ENCODE data around the gene C6orf47.

The C6orf47 gene

GRCh38 chr6:31687860-31688693, 27.5 kb upstream of the C6orf47 start:
- DNase-seq (ENCODE audit: low read depth) = no peak

GRCh38 chr6:31687321-31687720, 26.7 kb upstream of the C6orf47 start:
- no peak for DNase-seq (ENCODE audit: low read depth)

- no peak for DNase-seq (ENCODE audit: low read depth)
Measured at GRCh38 chr6:31686483-31686882, 25.9 kb upstream of the C6orf47 start.

- no peak for DNase-seq (ENCODE audit: low read depth)
Measured at GRCh38 chr6:31683591-31683990, 23.0 kb upstream of the C6orf47 start.

- DNase-seq (ENCODE audit: low read depth) = no peak
Measured at GRCh38 chr6:31681135-31681671, 20.6 kb upstream of the C6orf47 start.

- peak; percentile 49 for DNase-seq (ENCODE audit: low read depth)
Measured at GRCh38 chr6:31680226-31681134, 19.9 kb upstream of the C6orf47 start, which contains the start of gene LY6G5C. Gene LY6G5C, minus strand, starts transcription at chr6:31681067. Its CDS starts 694 bp downstream, at chr6:31680373.

GRCh38 chr6:31677955-31678354, 17.4 kb upstream of the C6orf47 start:
- no peak for DNase-seq (ENCODE audit: low read depth)

- DNase-seq (ENCODE audit: low read depth) = no peak
Measured at GRCh38 chr6:31676904-31677303, 16.3 kb upstream of the C6orf47 start.

- DNase-seq (ENCODE audit: low read depth) = no peak
Measured at GRCh38 chr6:31676322-31676903, 15.8 kb upstream of the C6orf47 start.

- DNase-seq (ENCODE audit: low read depth) = no peak
Measured at GRCh38 chr6:31669676-31670075, 9.1 kb upstream of the C6orf47 start, which contains the start of gene LY6G5B. Gene LY6G5B, plus strand, starts transcription at chr6:31669976. Its CDS starts 975 bp downstream, at chr6:31670951.

GRCh38 chr6:31666337-31666965, 5.9 kb upstream of the C6orf47 start:
- no peak for DNase-seq (ENCODE audit: low read depth)

GRCh38 chr6:31665501-31666336, 5.1 kb upstream of the C6orf47 start, which contains the start of gene CSNK2B:
Gene CSNK2B, plus strand, starts transcription at chr6:31666080. Its CDS starts 752 bp downstream, at chr6:31666832.
- peak; percentile 98 for DNase-seq (ENCODE audit: low read depth)

GRCh38 chr6:31664790-31665500, 4.4 kb upstream of the C6orf47 start, which contains the start of gene GPANK1:
Gene GPANK1, minus strand, starts transcription at chr6:31664997. Its CDS starts 519 bp downstream, at chr6:31664478.
- DNase-seq (ENCODE audit: low read depth) = peak; percentile 88

GRCh38 chr6:31663961-31664789, 3.6 kb upstream of the C6orf47 start:
- DNase-seq (ENCODE audit: low read depth) = no peak

- DNase-seq (ENCODE audit: low read depth) = no peak
Measured at GRCh38 chr6:31663126-31663960, 2.8 kb upstream of the C6orf47 start.

- DNase-seq (ENCODE audit: low read depth) = no peak
Measured at GRCh38 chr6:31662124-31662723, 1.6 kb upstream of the C6orf47 start.
